KOPT-K1 (cell line): ENCODE measurements around the gene B9D2.
"Not testable (repeated sequence)": the region's sequence is repeated elsewhere in the genome, so short reads cannot be mapped to it uniquely, and the experiment has no call there.

Source experiments
- H3K27ac ChIP-seq: fragments of 200-600 bp; sonication (generic); 2 replicates; pipeline ENCODE4 v1.5.1; 2016; ENCODE audit warnings: antibody characterized with exemption, mild to moderate bottlenecking, low read depth, low read length; ENCODE audit not compliant: poor library complexity, severe bottlenecking
- H3K36me3 ChIP-seq: fragments of 200-600 bp; sonication (generic); 2 replicates; pipeline ENCODE4 v1.5.1; 2017; ENCODE audit warnings: antibody characterized with exemption, mild to moderate bottlenecking, low read length, moderate library complexity; ENCODE audit not compliant: insufficient read depth
- H3K9me3 ChIP-seq: fragments of 200-600 bp; sonication (generic); 2 replicates; pipeline ENCODE4 v1.5.1; 2017; ENCODE audit warnings: antibody characterized with exemption, low read length, mild to moderate bottlenecking; ENCODE audit not compliant: insufficient read depth, poor library complexity, severe bottlenecking

The B9D2 gene

DNA sequence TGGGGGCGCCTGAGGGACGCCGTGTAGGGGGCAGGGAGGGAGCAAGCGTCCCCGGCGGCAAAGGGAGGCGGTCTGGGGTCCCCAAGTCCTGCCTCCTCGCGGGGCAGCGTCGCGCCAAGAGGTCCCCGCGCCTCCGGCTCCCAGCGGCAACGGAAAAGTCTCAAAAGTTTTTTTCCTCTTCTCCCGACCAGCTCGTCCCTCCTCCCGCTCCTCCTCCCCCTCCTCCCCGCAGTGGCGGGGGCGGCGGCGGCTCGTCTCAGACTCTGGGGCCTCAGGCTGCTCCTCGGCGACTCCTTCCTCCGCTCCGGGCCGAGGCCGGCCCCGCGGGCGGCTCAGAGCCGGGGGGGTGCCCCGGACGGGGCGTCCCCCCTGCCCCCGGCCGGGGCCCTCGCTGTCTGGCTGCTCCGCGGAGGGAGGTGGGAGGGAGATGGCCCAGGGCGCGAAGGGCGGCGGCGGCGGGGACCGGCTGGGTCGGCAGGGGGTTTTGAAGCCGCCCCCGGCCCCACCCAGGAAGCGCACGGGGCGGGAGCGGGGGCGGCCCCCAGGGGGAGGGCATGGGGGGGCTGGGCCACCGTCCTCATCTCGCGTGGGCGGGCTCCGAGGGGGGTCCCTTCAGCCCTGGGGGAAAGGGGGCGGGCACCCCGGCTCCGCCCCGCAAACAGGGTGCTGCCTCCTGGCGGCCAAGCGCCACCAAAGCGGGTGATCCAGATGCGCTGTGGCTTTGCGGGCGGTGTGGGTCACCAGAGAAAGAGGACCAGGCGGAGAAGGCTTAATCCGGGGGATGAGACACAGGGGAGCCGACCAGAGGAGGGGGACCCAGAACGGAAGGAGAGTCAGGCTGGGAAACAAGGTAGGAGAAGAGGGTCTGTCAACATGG is 10.2 kb downstream of the B9D2 start, which contains the start of gene TGFB1:
TGFB1 (minus strand) TSS at position 457 of the 877 bp plus-strand sequence. CDS start 878 bp downstream, outside the sequence.
- Histone ChIP-seq H3K27ac (peak within 1 kb of the TSS; percentile 75), H3K9me3 (no peaks in the 10 kb centered on the region), H3K36me3 (0 out of 2 replicates have a peak, but pooled peaks cover 8% of the 10 kb centered on the region)

- Histone ChIP-seq H3K36me3 (0 out of 2 replicates have a peak, but pooled peaks cover 13% of the 10 kb centered on the region), H3K27ac (peak overlapping the region; percentile 75), H3K9me3 (no peaks in the 10 kb centered on the region)
Measured at GRCh38 chr19:41352609-41353465, 11.1 kb downstream of the B9D2 start.

- no peaks in the 10 kb centered on the region for H3K9me3 ChIP-seq
- H3K27ac ChIP-seq, result peak overlapping the region; percentile 75
- H3K36me3 ChIP-seq, result peaks cover 19% of the 10 kb centered on the region; the same call in 1 of the 2 replicates
Measured at GRCh38 chr19:41352279-41352608, 11.7 kb downstream of the B9D2 start.

DNA sequence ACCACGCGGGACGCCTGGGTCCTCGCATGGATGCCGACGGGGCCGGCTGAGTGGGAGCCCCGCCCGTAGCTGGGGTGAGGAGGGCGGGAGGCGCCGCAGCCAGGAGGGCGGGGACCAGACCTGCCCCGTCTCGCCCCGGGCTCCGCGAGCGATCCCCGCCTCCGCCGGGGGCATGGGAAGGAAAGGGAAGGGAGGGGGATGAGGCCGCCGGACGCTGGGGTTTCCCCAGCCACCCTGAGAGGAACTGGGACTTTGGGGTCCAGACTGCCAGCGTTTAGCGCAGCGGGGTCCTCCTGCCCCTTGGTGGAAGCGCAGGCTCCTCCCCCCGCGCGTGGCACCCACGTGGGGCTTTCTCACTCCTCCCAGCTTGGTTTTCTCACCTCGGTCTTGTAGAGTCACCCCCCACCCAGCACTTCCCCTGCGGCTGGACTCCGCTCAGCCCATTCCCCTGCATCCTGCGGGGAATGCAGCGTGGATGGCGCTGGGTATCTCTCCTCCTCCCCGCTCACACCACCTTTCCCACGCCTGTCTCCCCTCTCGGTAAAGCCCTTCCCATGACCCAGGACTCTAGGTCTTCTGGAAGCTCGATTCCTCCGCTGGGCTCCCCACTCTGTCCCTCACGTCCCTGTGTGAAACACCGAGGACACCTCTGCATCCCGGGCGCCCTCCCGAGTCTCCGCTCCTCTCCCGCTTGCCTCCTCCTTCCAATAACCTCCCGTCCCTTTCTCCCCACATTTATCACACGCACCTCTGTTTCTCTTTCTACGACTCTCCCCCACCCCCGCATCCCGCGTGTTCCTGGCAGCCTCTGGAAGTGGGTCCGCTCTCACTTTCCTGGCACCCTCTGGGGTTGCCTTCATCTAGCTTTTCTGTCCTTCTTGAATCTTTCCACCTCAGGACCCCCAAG is 12.4 kb downstream of the B9D2 start:
- H3K27ac ChIP-seq, result peak overlapping the region; percentile 75
- peaks cover 24% of the 10 kb centered on the region; the same call in 1 of the 2 replicates for H3K36me3 ChIP-seq
- no peaks in the 10 kb centered on the region for H3K9me3 ChIP-seq

- Histone ChIP-seq H3K36me3 (peaks cover 32% of the 10 kb centered on the region), H3K27ac (no peak overlapping the region), H3K9me3 (no peaks in the 10 kb centered on the region)
Measured at GRCh38 chr19:41350735-41351338, 13.1 kb downstream of the B9D2 start.

DNA sequence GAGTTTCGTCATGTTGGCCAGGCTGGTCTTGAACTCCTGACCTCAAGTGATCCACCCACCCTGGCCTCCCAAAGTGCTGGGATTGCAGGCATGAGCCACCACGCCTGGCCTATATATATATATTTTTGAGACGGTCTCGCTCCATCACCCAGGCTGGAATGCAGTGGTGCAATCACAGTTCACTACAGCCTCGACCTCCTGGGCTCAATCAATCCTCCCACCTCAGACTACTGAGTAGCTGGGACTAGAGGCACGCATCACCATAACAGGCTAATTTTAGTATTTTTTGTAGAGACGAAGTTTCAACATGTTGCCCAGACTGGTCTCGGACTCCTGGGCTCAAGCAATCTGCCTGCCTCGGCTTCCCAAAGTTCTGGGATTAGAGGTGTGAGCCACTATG is 17.0 kb downstream of the B9D2 start:
- not testable (repeated sequence) for H3K27ac ChIP-seq, H3K9me3 ChIP-seq
- H3K36me3 ChIP-seq, result peaks cover 63% of the 10 kb centered on the region

GRCh38 chr19:41344162-41344561 is 19.8 kb downstream of the B9D2 start:
- Histone ChIP-seq H3K36me3 (peaks cover 85% of the 10 kb centered on the region), H3K9me3 (no peaks in the 10 kb centered on the region), H3K27ac (no peak overlapping the region)

- peak overlapping the region; percentile 43 for H3K27ac ChIP-seq
- H3K36me3 ChIP-seq, result peaks cover 84% of the 10 kb centered on the region
- H3K9me3 ChIP-seq, result no peaks in the 10 kb centered on the region
Measured at GRCh38 chr19:41341669-41342490, 22.1 kb downstream of the B9D2 start.

DNA sequence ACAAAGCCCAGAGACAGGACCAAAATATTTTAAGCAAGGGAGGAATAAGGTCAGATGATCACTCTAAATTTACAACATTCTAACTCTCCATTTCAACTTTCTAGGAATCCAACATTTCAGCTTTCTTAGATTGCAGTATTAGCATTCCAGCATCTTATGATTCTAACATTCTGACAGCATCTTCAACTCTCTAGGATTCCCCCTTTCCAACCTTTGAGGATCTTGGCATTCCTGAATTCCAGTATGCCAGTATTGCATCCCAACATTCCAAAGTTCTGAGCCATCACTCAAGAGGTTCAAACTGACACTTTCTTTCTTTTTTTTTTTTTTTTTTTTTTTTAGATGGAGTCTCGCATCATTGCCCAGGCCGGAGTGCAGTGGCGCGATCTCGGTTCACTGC is 24.0 kb downstream of the B9D2 start:
- Histone ChIP-seq H3K36me3 (peaks cover 86% of the 10 kb centered on the region), H3K27ac (no peak overlapping the region), H3K9me3 (no peaks in the 10 kb centered on the region)

DNA sequence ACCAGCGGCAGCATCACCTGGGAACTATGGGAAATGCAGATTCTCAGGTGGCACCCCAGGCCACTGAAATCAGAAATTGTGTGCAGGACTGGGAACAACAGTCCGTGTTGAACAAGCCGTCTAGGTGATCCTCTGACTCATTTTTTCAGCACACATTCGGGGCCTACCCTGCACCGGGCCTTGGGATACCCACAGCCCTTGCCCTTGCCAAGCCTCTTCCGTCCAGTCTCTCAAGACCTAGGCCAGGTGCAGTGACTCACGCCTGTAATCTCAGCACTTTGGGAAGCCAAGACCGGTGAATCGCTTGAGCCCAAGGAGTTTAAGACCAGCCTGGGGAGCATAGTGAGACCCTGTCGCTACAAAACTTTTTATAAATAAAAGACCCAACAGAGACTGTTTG is 28.5 kb downstream of the B9D2 start:
- peaks cover 78% of the 10 kb centered on the region for H3K36me3 ChIP-seq
- no peak overlapping the region for H3K27ac ChIP-seq
- no peaks in the 10 kb centered on the region for H3K9me3 ChIP-seq

DNA sequence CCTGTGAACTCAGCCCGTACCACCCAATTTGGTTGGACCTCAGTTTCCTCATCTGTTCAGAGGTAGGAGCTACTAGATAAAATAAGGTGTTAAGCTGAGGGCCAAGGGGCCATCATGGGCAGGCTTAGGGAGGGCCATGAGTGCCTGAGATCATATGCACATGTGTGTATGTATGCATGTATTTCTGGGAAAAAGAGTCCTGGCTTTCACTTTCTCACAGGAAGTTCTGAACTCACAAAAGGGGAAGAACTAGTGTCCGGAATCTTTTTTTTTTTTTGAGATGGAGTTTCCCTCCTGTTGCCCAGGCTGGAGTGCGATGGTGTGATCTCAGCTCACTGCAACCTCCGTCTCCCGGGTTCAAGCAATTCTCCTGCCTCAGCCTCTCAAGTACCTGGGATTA is 29.2 kb downstream of the B9D2 start:
- peaks cover 78% of the 10 kb centered on the region for H3K36me3 ChIP-seq
- H3K27ac ChIP-seq, result no peak overlapping the region

DNA sequence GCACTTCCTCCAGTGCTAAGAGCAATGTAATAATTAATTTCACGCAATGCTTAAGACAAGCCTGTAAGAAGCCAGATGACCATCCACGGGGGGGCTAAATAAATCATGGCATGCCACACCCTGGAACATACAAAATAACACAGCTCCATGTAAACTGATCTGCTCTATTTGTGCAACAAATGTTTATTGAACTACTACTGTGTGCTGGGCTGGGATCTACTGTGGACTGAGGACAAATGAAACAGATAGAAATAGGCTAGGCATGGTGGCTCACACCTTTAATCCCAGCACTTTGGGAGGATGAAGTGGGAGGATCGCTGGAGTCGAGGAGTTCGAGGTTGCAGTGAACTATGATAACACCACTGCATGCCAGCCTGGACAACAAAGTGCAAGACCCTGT is 31.5 kb downstream of the B9D2 start:
- H3K9me3 ChIP-seq, result no peaks in the 10 kb centered on the region
- peaks cover 73% of the 10 kb centered on the region for H3K36me3 ChIP-seq
- H3K27ac ChIP-seq, result no peak overlapping the region

More for the DNA sequence above, 29.2 kb downstream of the B9D2 start:
- no peaks in the 10 kb centered on the region for H3K9me3 ChIP-seq

- H3K36me3 ChIP-seq, result peaks cover 71% of the 10 kb centered on the region
- H3K27ac ChIP-seq, result no peak overlapping the region
- no peaks in the 10 kb centered on the region for H3K9me3 ChIP-seq
Measured at GRCh38 chr19:41332000-41332399, 31.9 kb downstream of the B9D2 start.
